ENCODE data around the gene GATA2.

Gene GATA2

GRCh38 chr3:128432971-128433836 lies 59.8 kb downstream of the GATA2 start:
- DNase-seq (ENCODE audit: low spot score) = no peak

GRCh38 chr3:128432301-128432970 lies 60.6 kb downstream of the GATA2 start:
- no peak for DNase-seq (ENCODE audit: low spot score)

- no peak for DNase-seq (ENCODE audit: low spot score)
These were observed 61.1 kb downstream of the GATA2 start for GRCh38 chr3:128431803-128432300.

- DNase-seq (ENCODE audit: low spot score) = no peak
These were observed 62.3 kb downstream of the GATA2 start for GRCh38 chr3:128430731-128431130.

GRCh38 chr3:128430301-128430700 lies 62.7 kb downstream of the GATA2 start:
- no peak for DNase-seq (ENCODE audit: low spot score)

- DNase-seq (ENCODE audit: low spot score) = no peak
These were observed 63.2 kb downstream of the GATA2 start for GRCh38 chr3:128429751-128430150.

Data from cerebellar cortex (tissue), 1 donor.